RWPE1 (cell line): Measurements from ENCODE around the gene DPM1.
"Not testable (repeated sequence)": the region's sequence is repeated elsewhere in the genome, so short reads cannot be mapped to it uniquely, and the experiment has no call there.

Source experiments
- CTCF ChIA-PET: fragments of 350-600 bp; sonication (Branson Sonifier 250); formaldehyde crosslinking; extraction: SDS; loops from one replicate; lab custom pipeline; 2021; lab: Yijun Ruan, JAX
- POLR2A ChIA-PET: fragments of 400-600 bp; formaldehyde crosslinking; extraction: SDS; loops from one replicate; lab custom pipeline; 2020; ENCODE audit warnings: antibody characterized with exemption; ENCODE audit not compliant: low non-redundant PET; lab: Yijun Ruan, JAX
- DNase-seq: peaks from one replicate; pipeline ENCODE4 v3.0.0; 2012; ENCODE audit warnings: low spot score
- H3K27ac ChIP-seq: fragments of 450-650 bp; 2 replicates; pipeline ENCODE4 v1.5.1; 2017
- TF ChIP-seq, protein P1 (sequence below): fragments of 450-650 bp; conservative IDR thresholded peaks from 2 replicates; pipeline ENCODE4 v1.5.1; 2017; ENCODE audit warnings: low read depth, mild to moderate bottlenecking

DPM1 gene

GRCh38 chr20:50981714-50982048 lies 23.3 kb upstream of the DPM1 start:
- TF ChIP-seq, protein P1, sequence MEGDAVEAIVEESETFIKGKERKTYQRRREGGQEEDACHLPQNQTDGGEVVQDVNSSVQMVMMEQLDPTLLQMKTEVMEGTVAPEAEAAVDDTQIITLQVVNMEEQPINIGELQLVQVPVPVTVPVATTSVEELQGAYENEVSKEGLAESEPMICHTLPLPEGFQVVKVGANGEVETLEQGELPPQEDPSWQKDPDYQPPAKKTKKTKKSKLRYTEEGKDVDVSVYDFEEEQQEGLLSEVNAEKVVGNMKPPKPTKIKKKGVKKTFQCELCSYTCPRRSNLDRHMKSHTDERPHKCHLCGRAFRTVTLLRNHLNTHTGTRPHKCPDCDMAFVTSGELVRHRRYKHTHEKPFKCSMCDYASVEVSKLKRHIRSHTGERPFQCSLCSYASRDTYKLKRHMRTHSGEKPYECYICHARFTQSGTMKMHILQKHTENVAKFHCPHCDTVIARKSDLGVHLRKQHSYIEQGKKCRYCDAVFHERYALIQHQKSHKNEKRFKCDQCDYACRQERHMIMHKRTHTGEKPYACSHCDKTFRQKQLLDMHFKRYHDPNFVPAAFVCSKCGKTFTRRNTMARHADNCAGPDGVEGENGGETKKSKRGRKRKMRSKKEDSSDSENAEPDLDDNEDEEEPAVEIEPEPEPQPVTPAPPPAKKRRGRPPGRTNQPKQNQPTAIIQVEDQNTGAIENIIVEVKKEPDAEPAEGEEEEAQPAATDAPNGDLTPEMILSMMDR: peak; percentile 41
- no peak for DNase-seq
- ChIA-PET CTCF (interaction anchor here (0.7 to 3.2 kb wide), 12 partner anchors 10 to 613 kb away, joined by 3 to 22 read pairs (median 4); partner anchors contain the start of genes BCAS4 and DPM1), POLR2A (no interaction called here)
- H3K27ac ChIP-seq: peak overlapping the region; percentile 87

GRCh38 chr20:50980851-50981713 lies 22.8 kb upstream of the DPM1 start:
- ChIA-PET CTCF (interaction anchor here (0.6 to 3.2 kb wide), 20 partner anchors 8 to 634 kb away, joined by 3 to 22 read pairs (median 4); partner anchors contain the start of gene BCAS4), POLR2A (interaction anchor here (1.0 kb wide), 1 partner anchor 23 kb away, joined by 3 read pairs; the partner anchor contains the start of gene DPM1)
- DNase-seq: peak; percentile 64
- TF ChIP-seq, protein P1: peak; percentile 85; the same call in 1 of the 2 replicates
- H3K27ac ChIP-seq: peak overlapping the region; percentile 87

DNA sequence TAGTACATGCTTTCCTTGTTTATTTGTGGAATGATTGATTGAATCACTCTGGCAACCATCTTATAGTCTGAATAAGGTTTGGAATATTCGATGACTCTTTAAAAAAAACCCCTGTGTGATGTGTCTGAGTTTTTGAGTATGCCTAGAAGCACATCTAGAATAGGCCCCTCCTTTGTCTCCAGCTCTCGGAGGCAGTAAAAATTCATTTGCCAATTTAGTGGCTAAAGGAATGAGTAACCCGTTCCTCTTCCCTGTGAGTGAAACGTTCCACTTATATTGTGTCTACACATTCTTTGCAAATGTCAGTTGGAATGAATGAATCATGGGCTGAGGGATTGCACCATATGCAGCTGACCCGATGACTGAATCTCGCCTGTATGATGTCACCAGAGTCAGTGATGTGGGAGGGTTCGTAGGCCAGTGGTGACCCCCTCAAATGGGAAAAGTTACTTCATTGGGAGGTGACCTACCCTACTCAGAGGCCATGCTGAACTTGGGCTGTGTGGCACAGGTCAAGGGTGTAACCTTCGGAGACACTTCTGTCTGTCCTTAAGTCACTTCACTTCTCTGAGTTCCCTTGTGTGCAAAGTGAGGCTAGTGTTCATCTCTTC lies 21.8 kb upstream of the DPM1 start:
- peak overlapping the region; percentile 87 for H3K27ac ChIP-seq
- TF ChIP-seq, protein P1: no peak
- DNase-seq: peak; percentile 99
- CTCF ChIA-PET: interaction anchor here (0.7 to 3.2 kb wide), 5 partner anchors 9 to 635 kb away, joined by 3 to 22 read pairs (median 3); partner anchors contain the start of gene BCAS4
- POLR2A ChIA-PET: interaction anchor here (1.0 kb wide), 1 partner anchor 22 kb away, joined by 3 read pairs; the partner anchor contains the start of gene DPM1

- CTCF ChIA-PET, DNase-seq, POLR2A ChIA-PET: not testable (repeated sequence)
- peak overlapping the region; percentile 87 for H3K27ac ChIP-seq
Observed at GRCh38 chr20:50978533-50978932, 20.2 kb upstream of the DPM1 start.

GRCh38 chr20:50977066-50978021 lies 19.0 kb upstream of the DPM1 start:
- H3K27ac ChIP-seq: no peak overlapping the region
- TF ChIP-seq, protein P1: no peak
- ChIA-PET POLR2A (no interaction called here), CTCF (interaction anchor here (0.6 to 0.7 kb wide), 2 partner anchors 12 to 37 kb away, joined by 3 read pairs; no protein-coding TSS in a partner anchor)
- DNase-seq: no peak

- ChIA-PET POLR2A (no interaction called here), CTCF (interaction anchor here (0.7 kb wide), 1 partner anchor 597 kb away, joined by 3 read pairs; no protein-coding TSS in a partner anchor)
- DNase-seq: no peak
- no peak overlapping the region for H3K27ac ChIP-seq
- TF ChIP-seq, protein P1: no peak
Observed at GRCh38 chr20:50975701-50976330, 17.5 kb upstream of the DPM1 start.
